Measurements from ENCODE around the gene TP53. TPM values are rescaled to one million over a fixed set of nuclear protein-coding genes. Genes with fewer than 3 reads are reported as not detected.
A peak's percentile ranks its signal among the peaks of the same experiment; 100 is the strongest.

The TP53 gene
- total RNA-seq, 2 donors from 2014 or later = 98.2 to 112 TPM

DNA sequence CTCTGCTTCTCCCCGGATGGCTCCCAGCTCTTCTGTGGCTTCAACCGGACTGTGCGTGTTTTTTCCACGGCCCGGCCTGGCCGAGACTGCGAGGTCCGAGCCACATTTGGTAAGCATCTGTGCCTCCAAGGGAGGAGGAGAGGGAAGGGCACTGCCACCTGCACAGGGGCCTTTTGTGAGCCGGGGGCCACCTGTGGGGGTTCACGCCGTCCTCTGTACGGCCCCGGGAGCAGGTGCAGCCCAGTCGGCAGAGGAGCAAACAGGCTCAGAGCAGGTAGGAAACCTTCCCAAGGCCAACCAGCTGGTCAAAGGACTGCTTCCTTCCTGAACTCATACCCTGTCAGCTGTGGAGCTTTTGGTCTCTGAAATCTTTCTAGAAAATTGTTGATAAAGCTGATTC is 14.4 kb upstream of the TP53 start:
- Mint-ChIP-seq H3K4me3 (no peak overlapping the region), H3K36me3 (peaks cover 11% of the 10 kb centered on the region), H3K27me3 (peaks cover 27 to 28% of the 10 kb centered on the region in 2 donors), H3K27ac (no peak overlapping the region), H3K9me3 (no peaks in the 10 kb centered on the region), H3K4me1 (ENCODE audit: low read depth in 2 of 2) (peaks cover 0 to 17% of the 10 kb centered on the region in 2 donors)
- no peak for ATAC-seq
- no peak for DNase-seq (ENCODE audit: low spot score)

- Mint-ChIP-seq H3K4me1 (ENCODE audit: low read depth in 2 of 2) (peaks cover 4 to 20% of the 10 kb centered on the region in 2 donors), H3K9me3 (no peaks in the 10 kb centered on the region), H3K27ac (no peak overlapping the region), H3K4me3 (no peak overlapping the region), H3K27me3 (peaks cover 16 to 17% of the 10 kb centered on the region in 2 donors), H3K36me3 (peaks cover 21% of the 10 kb centered on the region)
- ATAC-seq (no peak), DNase-seq (ENCODE audit: low spot score) (no peak)
These were observed 13.2 kb upstream of the TP53 start for GRCh38 chr17:7700510-7700909.

GRCh38 chr17:7697828-7698588 is 10.7 kb upstream of the TP53 start:
- DNase-seq (ENCODE audit: low spot score) = no peak
- H3K36me3 Mint-ChIP-seq = peaks cover 23% of the 10 kb centered on the region
- ATAC-seq = no peak
- H3K9me3 Mint-ChIP-seq = no peaks in the 10 kb centered on the region
- no peak overlapping the region for H3K4me3 Mint-ChIP-seq
- H3K4me1 Mint-ChIP-seq (ENCODE audit: low read depth in 2 of 2) = peaks cover 4 to 6% of the 10 kb centered on the region in 2 donors
- H3K27ac Mint-ChIP-seq = no peak overlapping the region
- H3K27me3 Mint-ChIP-seq = no peaks in the 10 kb centered on the region

- Mint-ChIP-seq H3K9me3 (no peaks in the 10 kb centered on the region), H3K36me3 (peaks cover 21% of the 10 kb centered on the region), H3K4me3 (no peak overlapping the region), H3K27ac (no peak overlapping the region), H3K27me3 (no peaks in the 10 kb centered on the region), H3K4me1 (ENCODE audit: low read depth in 2 of 2) (peaks cover 4 to 9% of the 10 kb centered on the region in 2 donors)
- no peak for DNase-seq (ENCODE audit: low spot score)
- no peak for ATAC-seq
These were observed 8.3 kb upstream of the TP53 start for GRCh38 chr17:7695586-7695985.

GRCh38 chr17:7688808-7689316 is 1.6 kb upstream of the TP53 start:
- peak overlapping the region; percentile 96 for H3K4me3 Mint-ChIP-seq
- no peak for ATAC-seq
- no peaks in the 10 kb centered on the region for H3K27me3 Mint-ChIP-seq
- DNase-seq (ENCODE audit: low spot score) = no peak
- H3K27ac Mint-ChIP-seq = peak overlapping the region; percentile 93 to 96
- peaks cover 26 to 36% of the 10 kb centered on the region in 2 donors for H3K4me1 Mint-ChIP-seq (ENCODE audit: low read depth in 2 of 2)
- H3K9me3 Mint-ChIP-seq = no peaks in the 10 kb centered on the region
- peaks cover 13% of the 10 kb centered on the region for H3K36me3 Mint-ChIP-seq

DNA sequence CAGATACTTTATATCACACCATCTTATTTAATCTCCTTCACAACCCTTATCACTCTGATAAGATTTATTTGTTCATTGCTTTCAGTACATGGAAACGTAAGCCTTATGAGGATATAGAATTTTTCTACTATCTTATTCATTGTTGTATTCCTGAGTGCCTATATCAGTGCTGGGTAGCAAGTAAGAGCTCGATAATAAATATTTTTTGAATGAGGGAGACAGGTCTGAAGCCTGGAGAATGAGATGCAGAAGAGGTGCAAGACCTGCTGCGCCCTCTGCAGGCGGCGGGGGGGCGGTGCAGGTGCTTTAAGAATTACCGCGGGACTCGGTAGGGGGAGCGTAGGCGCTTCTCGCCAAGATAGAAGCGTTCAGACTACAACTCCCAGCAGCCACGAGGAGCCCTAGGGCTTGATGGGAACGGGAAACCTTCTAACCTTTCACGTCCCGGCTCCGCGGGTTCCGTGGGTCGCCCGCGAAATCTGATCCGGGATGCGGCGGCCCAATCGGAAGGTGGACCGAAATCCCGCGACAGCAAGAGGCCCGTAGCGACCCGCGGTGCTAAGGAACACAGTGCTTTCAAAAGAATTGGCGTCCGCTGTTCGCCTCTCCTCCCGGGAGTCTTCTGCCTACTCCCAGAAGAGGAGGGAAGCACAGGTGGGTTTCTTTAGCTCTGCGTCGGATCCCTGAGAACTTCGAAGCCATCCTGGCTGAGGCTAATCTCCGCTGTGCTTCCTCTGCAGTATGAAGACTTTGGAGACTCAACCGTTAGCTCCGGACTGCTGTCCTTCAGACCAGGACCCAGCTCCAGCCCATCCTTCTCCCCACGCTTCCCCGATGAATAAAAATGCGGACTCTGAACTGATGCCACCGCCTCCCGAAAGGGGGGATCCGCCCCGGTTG is 868 bp upstream of the TP53 start, which contains the start of gene WRAP53:
Gene WRAP53, plus strand, starts transcription at position 570 of the 900 bp plus-strand sequence. Its CDS starts 172 bp downstream, at position 742.
- peaks cover 13% of the 10 kb centered on the region for H3K36me3 Mint-ChIP-seq
- ATAC-seq = peak; percentile 92
- peak; percentile 96 for DNase-seq (ENCODE audit: low spot score)
- no peaks in the 10 kb centered on the region for H3K27me3 Mint-ChIP-seq
- H3K4me1 Mint-ChIP-seq (ENCODE audit: low read depth in 2 of 2) = peaks cover 26 to 36% of the 10 kb centered on the region in 2 donors
- H3K9me3 Mint-ChIP-seq = no peaks in the 10 kb centered on the region
- peak within 1 kb of the TSS; percentile 93 to 96 for H3K27ac Mint-ChIP-seq
- H3K4me3 Mint-ChIP-seq = peak within 1 kb of the TSS; percentile 96

DNA sequence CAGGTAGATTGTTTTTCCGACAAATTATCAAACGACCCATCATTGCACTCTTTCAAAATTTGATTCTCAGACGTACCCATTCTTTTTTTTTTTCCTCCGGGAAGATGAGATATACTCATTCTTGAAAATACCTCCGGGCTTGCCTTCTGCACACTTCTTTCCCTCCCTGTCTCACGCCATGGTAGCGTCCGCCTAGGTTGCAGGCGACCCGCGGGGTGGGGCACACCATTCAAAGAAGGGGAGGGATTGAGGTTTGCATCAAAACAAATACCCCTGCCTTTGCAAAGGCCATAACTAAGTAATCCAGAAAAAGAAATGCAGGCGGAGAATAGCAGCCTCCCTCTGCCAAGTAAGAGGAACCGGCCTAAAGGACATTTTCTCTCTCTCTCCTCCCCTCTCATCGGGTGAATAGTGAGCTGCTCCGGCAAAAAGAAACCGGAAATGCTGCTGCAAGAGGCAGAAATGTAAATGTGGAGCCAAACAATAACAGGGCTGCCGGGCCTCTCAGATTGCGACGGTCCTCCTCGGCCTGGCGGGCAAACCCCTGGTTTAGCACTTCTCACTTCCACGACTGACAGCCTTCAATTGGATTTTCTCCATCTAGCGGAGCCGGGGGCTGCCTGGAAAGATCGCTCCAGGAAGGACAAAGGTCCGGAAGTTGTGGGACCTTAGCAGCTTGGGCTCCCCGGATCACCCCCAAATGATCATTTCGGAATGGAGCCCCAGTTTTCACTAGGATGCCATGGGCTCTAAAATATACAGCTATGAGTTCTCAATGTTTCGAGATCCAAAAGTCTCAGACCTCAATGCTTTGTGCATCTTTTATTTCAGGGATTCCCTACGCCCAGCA is 843 bp downstream of the TP53 start:
- peak overlapping the region; percentile 93 to 96 for H3K27ac Mint-ChIP-seq
- H3K9me3 Mint-ChIP-seq = no peaks in the 10 kb centered on the region
- H3K36me3 Mint-ChIP-seq = peaks cover 13% of the 10 kb centered on the region
- H3K4me3 Mint-ChIP-seq = peak overlapping the region; percentile 96
- no peaks in the 10 kb centered on the region for H3K27me3 Mint-ChIP-seq
- peaks cover 26 to 36% of the 10 kb centered on the region in 2 donors for H3K4me1 Mint-ChIP-seq (ENCODE audit: low read depth in 2 of 2)
- DNase-seq (ENCODE audit: low spot score) = peak; percentile 83
- peak; percentile 67 to 73 for ATAC-seq

DNA sequence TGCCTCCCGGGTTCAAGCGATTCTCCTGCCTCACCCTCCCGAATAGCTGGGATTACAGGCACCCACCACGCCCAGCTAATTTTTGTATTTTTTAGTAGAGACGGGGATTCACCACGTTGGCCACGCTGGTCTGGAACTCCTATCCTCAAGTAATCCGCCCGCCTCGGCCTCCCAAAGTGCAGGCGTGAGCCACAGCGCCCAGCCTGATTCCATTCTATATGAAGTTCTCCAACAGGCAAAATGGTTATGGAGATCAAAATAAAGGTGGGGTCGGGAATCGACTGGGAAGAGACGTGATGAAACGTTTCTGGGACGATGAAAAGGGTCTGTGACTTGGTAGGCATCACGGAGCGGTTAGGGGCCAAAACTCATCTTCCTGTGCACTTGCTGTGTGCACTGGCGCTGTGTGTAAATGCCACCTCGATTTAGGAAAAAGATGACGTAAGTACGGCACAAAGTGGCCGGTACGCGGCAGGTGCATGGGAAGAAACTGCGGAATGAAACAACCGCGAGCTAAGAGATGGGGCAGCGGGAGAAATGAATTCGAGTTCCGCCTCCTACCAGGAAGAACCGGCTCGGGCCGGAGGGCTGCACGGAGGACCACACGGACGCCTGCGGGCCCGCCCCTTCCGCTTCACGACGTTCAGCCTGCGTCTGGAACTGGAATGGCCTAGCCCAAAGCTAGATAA is 1.6 kb downstream of the TP53 start:
- DNase-seq (ENCODE audit: low spot score) (peak; percentile 92), ATAC-seq (peak; percentile 76 to 84)
- H3K4me3 Mint-ChIP-seq = peak overlapping the region; percentile 96
- peaks cover 24 to 36% of the 10 kb centered on the region in 2 donors for H3K4me1 Mint-ChIP-seq (ENCODE audit: low read depth in 2 of 2)
- peak overlapping the region; percentile 93 to 96 for H3K27ac Mint-ChIP-seq
- H3K9me3 Mint-ChIP-seq = no peaks in the 10 kb centered on the region
- no peaks in the 10 kb centered on the region for H3K27me3 Mint-ChIP-seq
- H3K36me3 Mint-ChIP-seq = peaks cover 13% of the 10 kb centered on the region

DNA sequence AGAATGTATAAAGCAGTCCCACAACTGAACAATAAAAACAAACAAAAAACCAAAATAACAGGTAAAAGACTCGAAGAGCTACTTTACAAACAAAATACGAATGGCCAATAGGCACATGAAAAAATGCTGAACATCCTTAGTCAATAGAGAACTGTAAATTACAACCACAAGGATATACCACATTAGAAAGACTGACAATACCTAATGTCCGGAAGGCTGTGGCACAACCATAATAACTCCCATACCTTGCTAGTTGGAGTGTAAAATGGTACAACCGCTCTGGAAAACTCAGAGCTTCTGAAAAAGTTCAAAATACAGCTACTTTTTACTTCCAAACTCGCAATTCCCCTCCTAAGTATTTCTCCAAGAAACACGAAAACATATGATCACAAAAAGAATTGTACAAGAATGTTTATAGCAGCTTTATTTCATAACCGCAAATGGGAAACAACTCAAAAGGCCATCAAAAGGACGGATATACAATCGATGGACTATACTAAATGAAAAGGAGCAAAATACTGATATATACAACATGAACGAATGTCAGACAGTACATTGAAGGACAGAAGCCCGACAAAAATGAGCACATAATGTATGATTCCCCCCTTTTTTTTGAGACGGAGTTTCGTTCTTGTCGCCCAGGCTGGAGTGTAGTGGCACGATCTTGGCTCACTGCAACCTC is 2.3 kb downstream of the TP53 start:
- peaks cover 8% of the 10 kb centered on the region for H3K36me3 Mint-ChIP-seq
- no peaks in the 10 kb centered on the region for H3K27me3 Mint-ChIP-seq
- H3K27ac Mint-ChIP-seq = peak overlapping the region; percentile 93 to 96
- no peak for ATAC-seq
- H3K4me1 Mint-ChIP-seq (ENCODE audit: low read depth in 2 of 2) = peaks cover 24 to 31% of the 10 kb centered on the region in 2 donors
- no peak for DNase-seq (ENCODE audit: low spot score)
- peak overlapping the region; percentile 96 for H3K4me3 Mint-ChIP-seq
- no peaks in the 10 kb centered on the region for H3K9me3 Mint-ChIP-seq

- Mint-ChIP-seq H3K4me3 (no peak overlapping the region), H3K27me3 (no peaks in the 10 kb centered on the region), H3K27ac (no peak overlapping the region), H3K4me1 (ENCODE audit: low read depth in 2 of 2) (peaks cover 5 to 11% of the 10 kb centered on the region in 2 donors), H3K36me3 (peaks cover 21% of the 10 kb centered on the region), H3K9me3 (peaks cover 8% of the 10 kb centered on the region)
- ATAC-seq = no peak
- DNase-seq (ENCODE audit: low spot score) = no peak
These were observed 9.8 kb downstream of the TP53 start for GRCh38 chr17:7677388-7678067.

DNA sequence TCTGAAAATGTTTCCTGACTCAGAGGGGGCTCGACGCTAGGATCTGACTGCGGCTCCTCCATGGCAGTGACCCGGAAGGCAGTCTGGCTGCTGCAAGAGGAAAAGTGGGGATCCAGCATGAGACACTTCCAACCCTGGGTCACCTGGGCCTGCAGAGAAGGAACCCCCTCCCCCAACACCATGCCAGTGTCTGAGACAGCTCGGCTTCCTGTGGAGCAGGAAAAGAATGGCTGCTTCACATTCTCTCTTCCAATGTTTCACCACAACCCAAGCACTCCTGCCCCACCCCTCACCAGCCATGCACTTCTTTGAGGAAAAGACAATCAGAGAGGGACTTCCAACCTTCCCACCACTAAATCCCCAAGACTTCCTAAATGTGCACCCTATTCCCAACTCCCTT is 10.8 kb downstream of the TP53 start:
- peaks cover 8% of the 10 kb centered on the region for H3K9me3 Mint-ChIP-seq
- no peak overlapping the region for H3K27ac Mint-ChIP-seq
- peaks cover 5 to 11% of the 10 kb centered on the region in 2 donors for H3K4me1 Mint-ChIP-seq (ENCODE audit: low read depth in 2 of 2)
- H3K4me3 Mint-ChIP-seq = no peak overlapping the region
- ATAC-seq (no peak), DNase-seq (ENCODE audit: low spot score) (no peak)
- H3K27me3 Mint-ChIP-seq = no peaks in the 10 kb centered on the region
- peaks cover 21% of the 10 kb centered on the region for H3K36me3 Mint-ChIP-seq

- Mint-ChIP-seq H3K4me1 (ENCODE audit: low read depth in 2 of 2) (peaks cover 5 to 11% of the 10 kb centered on the region in 2 donors), H3K4me3 (no peak overlapping the region), H3K27me3 (no peaks in the 10 kb centered on the region), H3K27ac (no peak overlapping the region), H3K9me3 (peaks cover 8% of the 10 kb centered on the region), H3K36me3 (peaks cover 21% of the 10 kb centered on the region)
- DNase-seq (ENCODE audit: low spot score) = no peak
- ATAC-seq = no peak
These were observed 12.4 kb downstream of the TP53 start for GRCh38 chr17:7674934-7675333.

All from natural killer cell treated with Interleukin-12 subunit alpha and Interleukin-12 subunit beta and Interleukin-15 and Interleukin-18, amount 100 ng/mL, for 72 hours (primary cell).